Medulla oblongata (tissue), 1 donor: ENCODE data around the gene MAEL.

Experiments
- DNase-seq: peaks from one replicate; pipeline ENCODE4 v3.0.0-alpha.2; 2015; ENCODE audit errors: extremely low spot score

Gene MAEL

GRCh38 chr1:167056529-167057231, 67.6 kb downstream of the MAEL start:
- no peak for DNase-seq

GRCh38 chr1:167057241-167057688, 68.2 kb downstream of the MAEL start:
- DNase-seq: peak; percentile 54

GRCh38 chr1:167059045-167059808, 70.1 kb downstream of the MAEL start:
- DNase-seq: peak; percentile 77

- DNase-seq: no peak
Observed at GRCh38 chr1:167059809-167060107, 70.7 kb downstream of the MAEL start.

GRCh38 chr1:167060141-167061072, 71.3 kb downstream of the MAEL start:
- DNase-seq: no peak

GRCh38 chr1:167061073-167061464, 72.0 kb downstream of the MAEL start:
- no peak for DNase-seq

- no peak for DNase-seq
Observed at GRCh38 chr1:167064621-167065020, 75.5 kb downstream of the MAEL start.

GRCh38 chr1:167065471-167065870, 76.4 kb downstream of the MAEL start:
- DNase-seq: no peak

- peak; percentile 75 for DNase-seq
Observed at GRCh38 chr1:167066333-167067122, 77.4 kb downstream of the MAEL start.

GRCh38 chr1:167067904-167068303, 78.8 kb downstream of the MAEL start:
- DNase-seq: no peak

- DNase-seq: no peak
Observed at GRCh38 chr1:167068761-167069160, 79.7 kb downstream of the MAEL start.

GRCh38 chr1:167071286-167071685, 82.2 kb downstream of the MAEL start:
- no peak for DNase-seq
